ENCODE data around the gene PAFAH1B2. TPM values are rescaled to one million over a fixed set of nuclear protein-coding genes. Genes with fewer than 3 reads are reported as not detected.

The PAFAH1B2 gene
- polyA plus RNA-seq, 1 experiment: 51.2 TPM

DNA sequence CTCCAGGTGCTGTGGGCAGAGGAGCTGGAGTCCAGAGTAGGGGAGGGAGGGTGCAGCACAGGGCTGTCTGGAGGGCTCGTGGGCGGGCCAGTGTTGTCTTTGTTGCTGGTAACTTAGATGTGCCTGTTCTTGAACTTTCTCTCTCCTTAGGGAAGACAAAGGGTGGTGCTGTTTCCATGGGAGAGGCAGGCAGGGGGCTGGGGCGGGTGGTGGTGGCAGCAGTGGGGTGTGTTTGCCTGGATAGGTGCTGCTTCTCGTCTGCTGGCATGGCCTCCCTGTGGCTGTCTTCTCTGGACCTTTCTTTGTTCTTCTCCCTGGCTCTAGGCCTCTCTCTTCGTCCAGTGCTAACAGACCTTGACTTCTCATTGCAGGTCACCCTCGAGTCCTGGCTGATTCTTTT, 42.9 kb downstream of the PAFAH1B2 start:
- Histone ChIP-seq H3K4me3 (ENCODE audit: low read depth, low read length) (no peak overlapping the region), H3K27me3 (ENCODE audit: control insufficient read depth, insufficient read depth, low read length) (no peaks in the 10 kb centered on the region), H3K36me3 (ENCODE audit: control insufficient read depth, insufficient read depth, low read length) (peaks cover 29% of the 10 kb centered on the region)
- POLR2A ChIA-PET: no interaction called here
- TF ChIP-seq, protein P1, sequence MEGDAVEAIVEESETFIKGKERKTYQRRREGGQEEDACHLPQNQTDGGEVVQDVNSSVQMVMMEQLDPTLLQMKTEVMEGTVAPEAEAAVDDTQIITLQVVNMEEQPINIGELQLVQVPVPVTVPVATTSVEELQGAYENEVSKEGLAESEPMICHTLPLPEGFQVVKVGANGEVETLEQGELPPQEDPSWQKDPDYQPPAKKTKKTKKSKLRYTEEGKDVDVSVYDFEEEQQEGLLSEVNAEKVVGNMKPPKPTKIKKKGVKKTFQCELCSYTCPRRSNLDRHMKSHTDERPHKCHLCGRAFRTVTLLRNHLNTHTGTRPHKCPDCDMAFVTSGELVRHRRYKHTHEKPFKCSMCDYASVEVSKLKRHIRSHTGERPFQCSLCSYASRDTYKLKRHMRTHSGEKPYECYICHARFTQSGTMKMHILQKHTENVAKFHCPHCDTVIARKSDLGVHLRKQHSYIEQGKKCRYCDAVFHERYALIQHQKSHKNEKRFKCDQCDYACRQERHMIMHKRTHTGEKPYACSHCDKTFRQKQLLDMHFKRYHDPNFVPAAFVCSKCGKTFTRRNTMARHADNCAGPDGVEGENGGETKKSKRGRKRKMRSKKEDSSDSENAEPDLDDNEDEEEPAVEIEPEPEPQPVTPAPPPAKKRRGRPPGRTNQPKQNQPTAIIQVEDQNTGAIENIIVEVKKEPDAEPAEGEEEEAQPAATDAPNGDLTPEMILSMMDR (IDR thresholded peaks at IDR 0.05; ENCODE audit: insufficient read depth, low read depth, low read length): no peak
- CTCF ChIA-PET: no interaction called here
- no peak for DNase-seq (ENCODE audit: low read depth)

- no peak overlapping the region for H3K4me3 ChIP-seq (ENCODE audit: low read depth, low read length)
- CTCF ChIA-PET: no interaction called here
- DNase-seq (ENCODE audit: low read depth): no peak
- TF ChIP-seq, protein P1 (IDR thresholded peaks at IDR 0.05; ENCODE audit: insufficient read depth, low read depth, low read length): no peak
- H3K36me3 ChIP-seq (ENCODE audit: control insufficient read depth, insufficient read depth, low read length): peaks cover 28% of the 10 kb centered on the region
- POLR2A ChIA-PET: no interaction called here
- no peaks in the 10 kb centered on the region for H3K27me3 ChIP-seq (ENCODE audit: control insufficient read depth, insufficient read depth, low read length)
These were observed 43.3 kb downstream of the PAFAH1B2 start for GRCh38 chr11:117187428-117187798.

DNA sequence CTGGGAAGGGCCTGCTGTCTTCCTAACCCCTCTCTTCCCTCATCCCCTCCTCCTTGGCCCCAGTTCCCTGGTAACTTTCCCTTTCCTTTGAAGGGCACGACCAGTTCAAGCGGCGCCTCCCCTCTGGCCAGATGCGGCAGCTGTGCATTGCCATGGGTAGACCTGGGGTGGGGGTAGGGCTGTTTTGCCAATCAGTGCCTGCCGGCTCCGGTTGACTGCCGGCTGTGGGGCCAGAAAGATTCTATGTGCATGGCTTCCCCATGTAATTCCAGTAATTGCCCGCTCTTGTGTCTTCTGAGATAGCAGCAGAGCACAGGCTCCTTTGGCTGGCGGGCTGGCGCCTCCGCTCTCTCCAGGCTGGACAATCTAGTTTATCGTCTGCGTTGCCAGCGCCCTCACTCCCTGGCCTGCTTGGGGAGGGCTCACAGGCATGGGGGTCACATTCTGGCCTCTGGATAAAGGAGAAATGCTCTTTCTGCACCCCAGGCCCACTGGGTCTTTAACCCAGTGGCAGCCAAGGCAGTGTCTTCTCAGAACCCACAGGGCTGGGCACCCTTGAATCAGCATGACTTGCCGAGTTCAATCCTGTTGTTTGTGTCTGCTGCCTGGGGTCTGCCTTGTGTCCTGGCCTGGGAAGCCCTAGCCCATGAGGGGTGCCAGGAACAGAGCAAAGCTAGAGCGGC, 43.9 kb downstream of the PAFAH1B2 start:
- ChIA-PET POLR2A (no interaction called here), CTCF (no interaction called here)

GRCh38 chr11:117188620-117189081, 44.6 kb downstream of the PAFAH1B2 start:
- POLR2A ChIA-PET: no interaction called here
- no peaks in the 10 kb centered on the region for H3K27me3 ChIP-seq (ENCODE audit: control insufficient read depth, insufficient read depth, low read length)
- TF ChIP-seq, protein P1 (IDR thresholded peaks at IDR 0.05; ENCODE audit: insufficient read depth, low read depth, low read length): no peak
- peaks cover 33% of the 10 kb centered on the region for H3K36me3 ChIP-seq (ENCODE audit: control insufficient read depth, insufficient read depth, low read length)
- CTCF ChIA-PET: no interaction called here
- DNase-seq (ENCODE audit: low read depth): no peak
- H3K4me3 ChIP-seq (ENCODE audit: low read depth, low read length): no peak overlapping the region

More for the DNA sequence above, 43.9 kb downstream of the PAFAH1B2 start:
- TF ChIP-seq, protein P1 (IDR thresholded peaks at IDR 0.05; ENCODE audit: insufficient read depth, low read depth, low read length): no peak
- Histone ChIP-seq H3K4me3 (ENCODE audit: low read depth, low read length) (no peak overlapping the region), H3K36me3 (ENCODE audit: control insufficient read depth, insufficient read depth, low read length) (peaks cover 30% of the 10 kb centered on the region), H3K27me3 (ENCODE audit: control insufficient read depth, insufficient read depth, low read length) (no peaks in the 10 kb centered on the region)
- DNase-seq (ENCODE audit: low read depth): no peak

- ChIA-PET CTCF (interaction anchor here (1.4 kb wide), 1 partner anchor 32 kb away, joined by 5 read pairs; no protein-coding TSS in a partner anchor), POLR2A (no interaction called here)
These were observed 45.3 kb downstream of the PAFAH1B2 start for GRCh38 chr11:117189191-117189940.

More at GRCh38 chr11:117189191-117189940, 45.3 kb downstream of the PAFAH1B2 start:
- TF ChIP-seq, protein P1 (IDR thresholded peaks at IDR 0.05; ENCODE audit: insufficient read depth, low read depth, low read length): no peak
- DNase-seq (ENCODE audit: low read depth): no peak
- Histone ChIP-seq H3K4me3 (ENCODE audit: low read depth, low read length) (no peak overlapping the region), H3K36me3 (ENCODE audit: control insufficient read depth, insufficient read depth, low read length) (peaks cover 31% of the 10 kb centered on the region), H3K27me3 (ENCODE audit: control insufficient read depth, insufficient read depth, low read length) (no peaks in the 10 kb centered on the region)
